HL-60/S4 treated with retinoic acid at 250 ng/mL for 4 days and 3 days (cell line): ENCODE data around the gene CIZ1.

Experiments
- in situ Hi-C: fragments of 300-500 bp; cut with MboI; formaldehyde crosslinking; loops from 2 replicates; pipeline ENCODE4 v1.7.0; 2022; ENCODE audit warnings: low sequenced_read_pairs

CIZ1 gene

DNA sequence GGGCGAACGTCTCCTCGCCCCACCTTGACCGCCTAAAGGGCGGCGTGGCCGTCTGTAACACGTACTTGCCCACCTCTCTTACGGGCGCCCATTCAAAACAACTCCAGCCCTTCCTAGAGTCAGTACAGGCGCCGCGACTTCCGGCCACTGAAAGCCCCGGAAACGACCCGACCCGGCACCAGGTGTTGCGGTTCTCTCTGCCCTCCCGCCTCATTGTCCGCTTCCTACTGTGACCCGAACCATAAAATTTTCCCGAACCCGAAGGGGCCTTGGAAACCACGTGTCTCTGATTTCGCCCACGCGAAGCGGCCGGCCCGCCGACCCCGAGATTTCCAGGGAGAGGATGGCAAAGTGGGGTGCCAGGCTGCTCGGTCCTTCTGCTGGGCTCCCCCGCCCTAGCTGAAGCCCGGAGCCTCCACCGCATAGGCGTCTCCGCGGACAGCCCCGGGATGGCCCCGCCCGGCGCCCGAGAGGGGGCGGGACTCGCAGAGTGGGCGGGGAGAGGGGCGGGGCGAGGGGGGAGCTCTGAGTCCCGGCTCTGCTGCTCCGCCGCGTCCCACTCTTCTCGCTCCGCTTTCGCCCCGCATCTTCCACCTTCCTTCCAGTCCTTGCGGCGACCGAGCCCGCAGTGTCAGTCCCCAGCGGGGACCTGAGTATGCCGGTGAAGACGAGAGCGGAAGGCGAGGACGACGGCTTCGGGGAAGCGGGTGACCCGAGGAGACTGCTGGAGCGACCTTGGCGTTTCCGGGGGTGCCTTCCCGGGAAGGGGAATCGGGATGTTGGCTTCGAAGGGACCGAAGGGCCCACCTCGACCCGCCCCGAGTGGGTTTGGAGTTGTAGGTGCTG is 63.2 kb downstream of the CIZ1 start:
- in situ Hi-C loops: no loop called here

GRCh38 chr9:128127568-128127989 is 63.8 kb downstream of the CIZ1 start, which contains the start of gene PTGES2:
Gene PTGES2, minus strand, starts transcription at chr9:128127729. Its CDS starts 12 bp downstream, at chr9:128127717.
- in situ Hi-C loops: no loop called here

GRCh38 chr9:128125580-128126354 is 65.6 kb downstream of the CIZ1 start:
- in situ Hi-C loops: no loop called here

GRCh38 chr9:128124873-128125579 is 66.3 kb downstream of the CIZ1 start:
- in situ Hi-C loops: no loop called here

DNA sequence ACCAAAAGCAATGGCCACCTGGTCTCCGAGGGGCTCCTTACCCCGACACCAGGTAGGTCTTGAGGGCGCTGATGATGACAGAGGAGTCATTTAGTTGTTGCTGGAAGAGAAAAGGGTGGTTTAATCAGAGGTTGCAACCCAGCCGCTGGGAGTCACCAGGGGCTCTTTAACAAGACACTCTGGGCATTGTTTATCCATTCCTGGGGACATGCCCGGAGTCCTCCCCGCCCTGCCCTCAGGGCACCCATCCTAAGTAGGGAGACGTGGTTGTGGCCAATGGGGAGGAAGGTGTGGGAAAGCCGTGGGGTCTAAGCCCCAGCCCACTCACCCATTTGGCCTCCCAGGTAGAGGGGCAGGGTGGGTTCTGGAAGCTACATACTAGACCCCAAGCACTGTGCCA is 66.9 kb downstream of the CIZ1 start:
- in situ Hi-C loops: no loop called here

DNA sequence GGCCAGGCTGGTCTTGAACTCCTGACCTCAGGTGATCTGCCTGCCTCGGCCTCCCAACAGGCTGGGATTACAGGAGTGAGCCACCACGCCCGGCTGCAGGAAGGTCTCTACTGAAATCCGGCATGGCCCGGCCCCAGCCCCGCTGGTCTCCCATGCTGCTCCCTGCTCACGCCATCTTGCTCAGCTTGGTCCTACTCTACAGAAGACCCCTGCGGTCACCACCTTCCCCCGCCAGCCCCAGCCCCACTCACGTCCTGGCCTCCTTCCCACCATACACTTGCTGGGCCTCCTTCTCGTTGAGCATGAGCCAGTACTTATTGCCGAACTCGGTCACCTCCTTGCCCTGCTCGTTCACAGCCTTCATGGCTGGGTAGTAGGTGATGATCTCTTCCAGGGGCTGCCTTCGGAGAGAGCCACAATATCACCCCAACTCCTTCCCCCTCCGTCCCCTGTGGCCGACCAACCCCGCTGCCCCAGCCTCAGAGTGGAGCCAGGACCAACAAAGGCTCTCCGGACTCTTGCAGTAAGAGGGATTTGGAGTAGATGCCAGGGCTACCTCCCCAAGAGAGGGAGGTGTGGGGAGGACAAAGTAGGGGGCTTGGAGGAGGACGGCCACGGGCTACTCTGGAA is 67.8 kb downstream of the CIZ1 start:
- in situ Hi-C loops: no loop called here

DNA sequence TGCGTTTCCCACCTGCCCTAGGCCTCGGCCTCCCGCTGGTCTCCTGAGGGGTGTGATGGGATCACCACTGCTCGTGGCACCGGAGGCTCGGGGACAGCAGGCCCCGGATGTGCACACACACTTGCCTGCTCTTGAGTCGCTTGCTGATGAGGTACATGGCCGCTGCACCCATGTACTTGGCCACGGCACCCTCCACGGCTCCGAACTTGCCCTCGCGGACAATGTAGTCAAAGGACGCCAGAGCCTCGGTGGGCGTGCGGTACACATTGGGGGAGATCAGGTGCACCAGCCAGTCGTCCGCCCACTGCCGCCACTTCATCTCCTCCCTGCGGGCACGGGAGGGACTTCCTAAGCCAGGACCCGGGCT is 68.6 kb downstream of the CIZ1 start:
- in situ Hi-C loops: no loop called here

GRCh38 chr9:128121924-128122808 is 69.2 kb downstream of the CIZ1 start:
- in situ Hi-C loops: no loop called here

- in situ Hi-C loops: no loop called here
Observed at GRCh38 chr9:128121466-128121810, 69.9 kb downstream of the CIZ1 start.

GRCh38 chr9:128120741-128121465 is 70.5 kb downstream of the CIZ1 start:
- in situ Hi-C loops: no loop called here

GRCh38 chr9:128120061-128120740 is 71.2 kb downstream of the CIZ1 start:
- in situ Hi-C loops: no loop called here

GRCh38 chr9:128118971-128119665 is 72.3 kb downstream of the CIZ1 start:
- in situ Hi-C loops: no loop called here

GRCh38 chr9:128118472-128118857 is 72.9 kb downstream of the CIZ1 start:
- in situ Hi-C loops: no loop called here

DNA sequence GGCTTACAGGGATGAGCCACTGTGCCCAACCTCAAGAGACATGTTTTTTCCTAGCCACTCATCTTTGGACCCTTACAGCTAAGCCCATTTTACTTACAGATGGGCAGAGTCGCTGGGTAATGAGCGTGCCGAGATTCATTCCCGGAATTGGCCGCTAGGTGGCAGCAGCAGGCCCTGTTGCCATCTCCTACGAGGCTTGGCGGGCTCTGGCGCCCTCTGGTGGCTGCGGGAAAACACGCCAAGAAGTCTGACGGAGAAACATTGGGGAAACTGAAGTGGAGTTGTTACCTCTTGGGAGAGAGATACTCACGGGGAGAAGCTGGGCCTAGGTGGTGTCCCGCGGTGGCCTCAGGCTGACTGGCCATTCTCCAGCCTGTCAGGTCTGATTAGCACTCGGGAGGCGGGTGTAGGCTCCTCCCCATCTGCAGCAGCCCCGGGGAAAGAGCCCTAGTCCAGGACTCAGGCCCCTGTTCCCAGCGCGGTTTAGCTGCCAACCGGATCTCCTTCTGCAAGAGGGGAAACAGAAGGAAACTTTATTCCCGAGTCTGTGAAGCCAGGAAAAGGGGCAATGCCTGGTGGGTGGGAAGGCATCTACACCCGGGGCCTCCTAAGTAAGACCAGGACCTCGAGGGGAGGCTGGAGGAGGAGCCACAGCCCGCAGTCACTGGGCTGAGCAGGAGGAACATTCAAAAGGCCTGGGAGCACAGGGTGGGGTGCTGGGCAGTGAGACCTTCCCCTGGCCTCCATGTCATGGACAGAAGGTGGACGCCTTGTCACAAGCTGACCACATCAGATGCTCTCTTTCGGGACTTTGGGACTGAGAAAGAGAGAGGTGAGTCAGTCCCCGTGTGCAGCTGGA is 73.5 kb downstream of the CIZ1 start:
- in situ Hi-C loops: no loop called here

DNA sequence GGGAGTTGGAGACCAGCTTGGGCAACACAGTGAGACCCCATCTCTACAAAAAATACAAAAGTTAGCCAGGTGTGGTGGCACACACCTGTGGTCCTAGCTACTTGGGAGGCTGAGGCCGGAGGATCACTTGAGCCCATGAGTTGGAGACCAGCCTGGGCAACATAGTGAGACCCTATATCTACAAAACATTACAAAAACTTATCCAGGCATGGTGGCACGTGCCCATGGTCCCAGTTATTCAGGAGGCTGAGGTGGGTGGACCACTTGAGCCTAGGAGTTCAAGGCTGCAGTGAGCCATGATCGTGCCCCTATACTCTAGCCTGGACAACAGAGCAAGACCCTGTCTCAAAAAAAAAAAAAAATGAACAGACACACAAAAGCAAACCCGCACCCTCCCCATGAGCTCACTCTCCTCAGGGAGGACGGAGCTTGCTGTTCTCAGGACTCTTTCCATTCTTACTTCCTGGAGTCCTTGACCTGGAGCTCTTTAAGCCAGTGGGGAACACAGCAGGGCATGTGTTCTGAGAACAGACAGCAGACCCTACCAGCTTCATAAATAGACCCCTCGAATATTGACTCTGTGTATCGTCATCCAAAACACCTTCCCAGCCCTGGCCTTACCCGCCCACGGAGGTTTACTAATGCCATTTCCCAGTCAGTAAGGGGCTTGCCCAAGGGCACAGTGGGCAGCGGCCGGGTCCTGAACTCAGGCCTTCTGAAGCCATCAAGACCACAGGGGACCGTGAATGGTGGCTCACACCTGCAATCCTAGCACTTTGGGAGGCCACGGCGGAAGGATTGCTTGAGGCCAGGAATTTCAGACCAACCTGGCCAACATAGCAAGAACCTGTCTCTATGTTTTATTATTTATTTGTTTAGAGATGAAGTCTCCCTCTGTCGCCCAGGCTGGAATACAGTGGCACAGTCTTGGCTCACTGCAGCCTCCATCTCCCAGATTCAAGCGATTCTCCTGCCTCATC is 75.0 kb downstream of the CIZ1 start:
- in situ Hi-C loops: no loop called here
